AG09309 (cell line): ENCODE measurements around the gene PCBP3.

Experiments used
- DNase-seq: peaks from one replicate; pipeline ENCODE4 v3.0.0-alpha.2; 2010; ENCODE audit warnings: low read depth
- H3K4me3 ChIP-seq: 2 replicates; pipeline ENCODE4 v1.5.1; 2011; ENCODE audit warnings: mild to moderate bottlenecking, low read depth, low read length, moderate library complexity; ENCODE audit not compliant: control insufficient read depth
- CTCF ChIP-seq: IDR thresholded peaks from 2 replicates; pipeline ENCODE4 v1.5.1; 2011; ENCODE audit warnings: mild to moderate bottlenecking, low read depth, low read length, inconsistent platforms; ENCODE audit not compliant: insufficient read depth, control insufficient read depth; ENCODE audit errors: missing control alignments

The PCBP3 gene

DNA sequence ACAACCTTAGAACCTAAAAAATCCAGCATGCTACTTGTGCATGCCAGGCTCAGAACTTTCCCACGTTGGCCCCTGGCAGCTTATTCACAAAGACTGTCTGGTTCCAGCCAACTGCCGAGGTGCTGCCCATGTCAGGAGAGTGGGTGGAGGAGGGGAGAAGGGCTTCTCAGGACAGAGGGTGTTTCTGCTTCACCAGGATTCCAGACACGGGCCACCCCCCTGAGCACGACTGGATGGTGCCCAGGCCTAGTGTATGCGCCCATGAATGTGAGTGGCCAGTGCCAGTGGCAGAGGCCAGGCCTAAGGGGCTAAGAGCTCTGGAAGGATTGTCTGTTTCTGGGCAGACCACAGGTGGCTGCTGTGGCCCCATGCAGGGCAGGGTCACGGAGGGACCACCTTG is 189.9 kb downstream of the PCBP3 start:
- H3K4me3 ChIP-seq = no peak overlapping the region
- DNase-seq = no peak
- TF ChIP-seq CTCF = no peak

- no peak overlapping the region for H3K4me3 ChIP-seq
- no peak for TF ChIP-seq CTCF
- no peak for DNase-seq
Observed at GRCh38 chr21:45834026-45834715, 190.6 kb downstream of the PCBP3 start.

GRCh38 chr21:45834821-45835293 is 191.3 kb downstream of the PCBP3 start:
- no peak for TF ChIP-seq CTCF
- DNase-seq = no peak
- H3K4me3 ChIP-seq = no peak overlapping the region

GRCh38 chr21:45835301-45836267 is 192.1 kb downstream of the PCBP3 start:
- DNase-seq = no peak

DNA sequence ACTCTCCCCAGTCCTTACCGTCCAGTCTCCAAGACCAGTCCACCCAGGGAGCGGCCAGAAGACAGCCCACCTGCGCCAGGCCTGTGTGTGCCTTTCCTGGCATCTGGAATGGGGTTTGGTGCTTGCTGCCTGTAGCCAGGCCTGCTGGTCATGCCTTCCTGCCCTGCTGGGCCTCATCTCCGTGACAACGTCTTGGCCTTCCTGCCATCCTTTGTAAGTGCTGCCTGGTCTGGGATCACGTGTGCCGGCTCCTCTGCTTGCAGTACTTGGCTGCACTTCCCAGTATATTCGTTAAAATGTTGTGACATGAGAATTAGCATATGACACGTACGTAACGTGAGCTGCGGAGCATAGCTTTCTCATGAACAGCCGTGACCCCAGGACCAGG is 192.7 kb downstream of the PCBP3 start:
- DNase-seq = no peak
- no peak for TF ChIP-seq CTCF
- no peak overlapping the region for H3K4me3 ChIP-seq

More at GRCh38 chr21:45835301-45836267, 192.1 kb downstream of the PCBP3 start:
- no peak for TF ChIP-seq CTCF
- no peak overlapping the region for H3K4me3 ChIP-seq

DNA sequence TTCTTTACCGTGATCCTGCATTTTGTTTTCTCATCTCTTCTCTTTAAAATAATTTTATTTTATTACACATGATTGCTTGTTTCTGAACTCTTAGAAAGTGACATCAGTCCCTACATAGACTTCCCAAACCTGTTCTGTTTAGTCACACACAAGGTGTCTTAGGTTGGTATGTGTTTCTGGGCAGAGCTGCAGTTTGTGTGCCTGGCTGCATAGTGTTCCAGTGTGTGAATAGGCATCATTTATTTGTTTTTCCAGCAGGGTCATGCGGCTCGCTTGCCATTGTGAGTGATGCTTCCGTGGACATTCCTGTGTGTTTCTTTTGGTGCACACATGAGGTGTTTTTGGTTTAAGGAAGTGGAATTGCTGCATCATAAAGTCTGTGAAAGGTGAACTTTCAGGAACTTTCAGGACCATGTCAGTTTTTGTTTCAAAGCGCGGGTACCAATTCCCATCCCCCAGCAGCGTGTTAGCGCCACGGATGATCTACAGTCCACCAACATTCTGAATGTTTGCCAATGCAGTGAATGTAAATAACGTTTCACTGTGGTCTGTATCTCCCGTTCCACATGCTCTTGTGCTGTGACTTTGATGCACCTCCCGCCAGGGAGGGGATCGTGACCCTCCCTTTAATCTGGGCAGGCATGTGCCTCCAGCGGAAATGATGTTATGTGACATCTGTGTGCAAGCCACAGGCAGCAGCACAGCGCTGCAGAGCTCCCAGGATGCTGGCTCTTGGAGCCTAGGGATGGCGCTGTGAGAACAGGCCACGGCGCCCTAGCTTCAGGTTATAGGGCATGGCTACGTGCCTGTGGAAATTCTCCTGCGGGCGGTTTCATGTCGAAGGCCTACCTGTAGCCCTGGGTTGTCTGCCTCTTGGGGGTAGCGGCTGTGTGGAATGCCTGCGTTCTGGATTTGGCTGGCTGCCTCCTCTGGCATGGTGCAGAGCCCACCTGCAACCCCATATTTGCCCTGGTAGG is 193.5 kb downstream of the PCBP3 start:
- H3K4me3 ChIP-seq = no peak overlapping the region
- TF ChIP-seq CTCF = no peak
- no peak for DNase-seq
